Smooth muscle cell (in vitro differentiated cells): ENCODE measurements around the gene GPS2. TPM values are rescaled to one million over a fixed set of nuclear protein-coding genes. Genes with fewer than 3 reads are reported as not detected.
A peak's percentile ranks its signal among the peaks of the same experiment; 100 is the strongest.

Source experiments
- DNase-seq: peaks from one replicate; lab custom pipeline; 2025; ENCODE audit not compliant: unreplicated experiment; lab: John Stamatoyannopoulos, UW
- H2AFZ ChIP-seq: fragments of 200-600 bp; sonication (generic); 2 replicates; pipeline ENCODE4 v1.6.0; 2016; ENCODE audit warnings: antibody characterized with exemption, low read depth, mild to moderate bottlenecking
- H3F3A ChIP-seq: fragments of 200-600 bp; sonication (generic); 2 replicates; pipeline ENCODE4 v1.6.0; 2017; ENCODE audit warnings: antibody characterized with exemption, low read depth
- H3K27ac ChIP-seq: fragments of 200-600 bp; sonication (generic); 2 replicates; pipeline ENCODE4 v1.5.1; 2016; ENCODE audit warnings: low read depth, mild to moderate bottlenecking
- H3K27me3 ChIP-seq: fragments of 200-600 bp; sonication (generic); 2 replicates; pipeline ENCODE4 v1.6.1; 2016; ENCODE audit warnings: low read depth, mild to moderate bottlenecking
- H3K36me3 ChIP-seq: fragments of 200-600 bp; sonication (generic); 2 replicates; pipeline ENCODE4 v1.5.1; 2016; ENCODE audit warnings: low read depth
- H3K4me1 ChIP-seq: fragments of 200-600 bp; sonication (generic); 2 replicates; pipeline ENCODE4 v1.5.1; 2016; ENCODE audit warnings: low read depth
- H3K4me2 ChIP-seq: fragments of 200-600 bp; sonication (generic); 2 replicates; pipeline ENCODE4 v1.6.0; 2016; ENCODE audit warnings: mild to moderate bottlenecking
- H3K4me3 ChIP-seq: fragments of 200-600 bp; sonication (generic); 2 replicates; pipeline ENCODE4 v1.5.1; 2016; ENCODE audit warnings: mild to moderate bottlenecking
- H3K79me2 ChIP-seq: fragments of 200-600 bp; sonication (generic); 2 replicates; pipeline ENCODE4 v1.6.0; 2016; ENCODE audit warnings: low read depth, mild to moderate bottlenecking
- H3K9ac ChIP-seq: fragments of 200-600 bp; sonication (generic); 2 replicates; pipeline ENCODE4 v1.6.0; 2016; ENCODE audit warnings: low read depth
- H3K9me3 ChIP-seq: fragments of 200-600 bp; sonication (generic); replicated peaks from 2 replicates; pipeline ENCODE4 v1.5.1; 2016; ENCODE audit warnings: low read depth
- H4K20me1 ChIP-seq: fragments of 200-600 bp; sonication (generic); 2 replicates; pipeline ENCODE4 v1.6.0; 2016; ENCODE audit warnings: low read depth
- CTCF ChIP-seq: fragments of 200-600 bp; sonication (generic); IDR thresholded peaks from 2 replicates; pipeline ENCODE4 v1.5.1; 2017; ENCODE audit warnings: borderline replicate concordance, mild to moderate bottlenecking, antibody characterized with exemption; ENCODE audit not compliant: insufficient read depth, poor library complexity, severe bottlenecking
- WGBS: methylation state at CpG from one replicate; pipeline ENCODE4 v1.1.7; 2016; ENCODE audit warnings: low lambda C conversion rate; 5-methylcytosine and 5-hydroxymethylcytosine counted together
- polyA plus RNA-seq: library from polyadenylated mRNA; unstranded; fragments of >200 nt; fragmentation: Nextera tagmentation; extraction: Ambion mirVana; gene quantifications from 2 replicates; pipeline ENCODE4 v1.2.1, GENCODE V29; 2016
- total RNA-seq: library from RNA; depleted of rRNA; stranded (reverse); fragments of >200 nt; gene quantifications from 2 replicates; pipeline ENCODE4 v1.2.3, GENCODE V29; 2014

The GPS2 gene
- total and polyA plus RNA-seq, 2 experiments from 2014 or later, result 40.3 to 77.0 TPM

GRCh38 chr17:7356756-7357155 lies 41.6 kb upstream of the GPS2 start:
- H3K9ac ChIP-seq, result no peak overlapping the region
- no peak overlapping the region for H2AFZ ChIP-seq
- H4K20me1 ChIP-seq, result peaks cover 14% of the 10 kb centered on the region
- no peaks in the 10 kb centered on the region for H3K36me3 ChIP-seq
- H3F3A ChIP-seq, result peaks cover 32% of the 10 kb centered on the region
- peaks cover 24% of the 10 kb centered on the region for H3K4me1 ChIP-seq
- TF ChIP-seq CTCF, result no peak
- H3K27me3 ChIP-seq, result no peaks in the 10 kb centered on the region
- DNase-seq, result no peak
- H3K9me3 ChIP-seq, result no peaks in the 10 kb centered on the region
- 55% methylated on average over 8 of the region's 8 CpGs for WGBS
- H3K79me2 ChIP-seq, result peaks cover 20% of the 10 kb centered on the region
- no peak overlapping the region for H3K4me3 ChIP-seq
- H3K4me2 ChIP-seq, result no peak overlapping the region
- H3K27ac ChIP-seq, result peak overlapping the region; percentile 30

- H3K4me3 ChIP-seq, result no peak overlapping the region
Measured at GRCh38 chr17:7356072-7356549, 41.0 kb upstream of the GPS2 start.

GRCh38 chr17:7355573-7355972 lies 40.4 kb upstream of the GPS2 start:
- no peak for DNase-seq
- 84% methylated on average over 8 of the region's 8 CpGs for WGBS
- Histone ChIP-seq H3K9me3 (no peaks in the 10 kb centered on the region), H3F3A (peaks cover 32% of the 10 kb centered on the region), H3K27ac (peak overlapping the region; percentile 100), H3K27me3 (no peaks in the 10 kb centered on the region), H3K4me2 (peak overlapping the region; percentile 97), H3K36me3 (no peaks in the 10 kb centered on the region), H2AFZ (no peak overlapping the region), H3K4me3 (no peak overlapping the region), H3K9ac (peak overlapping the region; percentile 50), H4K20me1 (peaks cover 14% of the 10 kb centered on the region), H3K4me1 (peaks cover 24% of the 10 kb centered on the region), H3K79me2 (peaks cover 28% of the 10 kb centered on the region)
- TF ChIP-seq CTCF, result no peak

More at GRCh38 chr17:7356072-7356549, 41.0 kb upstream of the GPS2 start:
- H3K36me3 ChIP-seq, result no peaks in the 10 kb centered on the region
- 10% methylated on average over 12 of the region's 12 CpGs for WGBS
- no peak overlapping the region for H2AFZ ChIP-seq
- H3K4me1 ChIP-seq, result peaks cover 24% of the 10 kb centered on the region
- peak; percentile 29 for DNase-seq
- peaks cover 32% of the 10 kb centered on the region for H3F3A ChIP-seq
- H4K20me1 ChIP-seq, result peaks cover 14% of the 10 kb centered on the region
- peaks cover 22% of the 10 kb centered on the region for H3K79me2 ChIP-seq
- H3K4me2 ChIP-seq, result peak overlapping the region; percentile 97
- H3K9ac ChIP-seq, result no peak overlapping the region
- H3K27ac ChIP-seq, result peak overlapping the region; percentile 100
- peak; percentile 73 for TF ChIP-seq CTCF
- no peaks in the 10 kb centered on the region for H3K27me3 ChIP-seq
- no peaks in the 10 kb centered on the region for H3K9me3 ChIP-seq

- H3K9me3 ChIP-seq, result no peaks in the 10 kb centered on the region
- H4K20me1 ChIP-seq, result peaks cover 14% of the 10 kb centered on the region
- H3K4me3 ChIP-seq, result peak within 1 kb of the TSS; percentile 89
- peak within 1 kb of the TSS; percentile 99 for H3K9ac ChIP-seq
- no peaks in the 10 kb centered on the region for H3K27me3 ChIP-seq
- no peak for TF ChIP-seq CTCF
- 18% methylated on average over 10 of the region's 10 CpGs for WGBS
- no peaks in the 10 kb centered on the region for H3K36me3 ChIP-seq
- peaks cover 24% of the 10 kb centered on the region for H3K4me1 ChIP-seq
- no peak within 1 kb of the TSS for H2AFZ ChIP-seq
- H3F3A ChIP-seq, result peaks cover 32% of the 10 kb centered on the region
- H3K79me2 ChIP-seq, result peaks cover 28% of the 10 kb centered on the region
- peak within 1 kb of the TSS; percentile 97 for H3K4me2 ChIP-seq
- peak within 1 kb of the TSS; percentile 100 for H3K27ac ChIP-seq
- DNase-seq, result peak; percentile 35
Measured at GRCh38 chr17:7355053-7355452, 39.9 kb upstream of the GPS2 start, which contains the start of gene TMEM95. Gene TMEM95, plus strand, starts transcription at chr17:7355156. Its CDS starts 49 bp downstream, at chr17:7355205.
